GM10266 (cell line): ENCODE measurements around the gene RAB6B.
"Not testable (repeated sequence)": the region's sequence is repeated elsewhere in the genome, so short reads cannot be mapped to it uniquely, and the experiment has no call there.

Experiments
- DNase-seq: peaks from one replicate; pipeline ENCODE4 v3.0.0; 2012; ENCODE audit errors: extremely low spot score
- CTCF ChIP-seq: IDR thresholded peaks from 2 replicates; pipeline ENCODE4 v1.5.1; 2012; ENCODE audit warnings: mild to moderate bottlenecking, low read depth; ENCODE audit not compliant: control insufficient read depth, insufficient read depth; ENCODE audit errors: missing control alignments

RAB6B gene

DNA sequence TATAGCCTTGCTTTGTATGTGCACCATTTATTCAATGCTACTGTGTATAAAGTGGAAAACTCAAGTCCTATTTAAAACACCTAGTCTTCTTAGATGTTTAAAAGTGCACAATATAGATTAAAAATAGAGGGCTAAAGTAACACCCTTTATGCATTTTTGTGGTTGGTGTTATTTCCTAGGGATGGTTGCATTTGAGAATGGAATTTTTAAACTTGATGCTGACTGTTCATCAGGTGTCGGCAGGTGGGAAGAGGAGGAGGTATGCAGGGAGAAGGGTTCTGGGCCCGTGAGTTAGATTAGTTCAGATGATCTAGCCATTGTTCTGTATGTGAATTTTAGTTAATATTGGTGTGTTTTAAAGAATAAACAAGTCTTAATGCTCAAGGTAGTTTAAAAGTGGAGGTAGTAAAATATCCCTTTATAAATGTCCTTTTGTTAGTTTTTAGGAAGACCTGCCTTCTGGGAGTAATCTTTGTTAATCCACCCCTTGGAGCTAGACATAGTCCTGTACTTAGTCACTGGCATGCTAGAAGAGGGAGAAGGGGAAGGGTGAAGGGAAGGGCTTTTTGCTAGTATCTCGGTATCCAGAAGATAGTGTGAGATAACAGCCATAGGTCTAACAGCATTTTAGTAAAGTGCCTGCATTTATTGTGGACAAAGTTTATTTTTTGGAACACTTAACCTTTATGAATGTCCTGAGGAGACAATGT lies 98.1 kb downstream of the RAB6B start:
- DNase-seq, result no peak
- TF ChIP-seq CTCF, result no peak

- no peak for TF ChIP-seq CTCF
- DNase-seq, result no peak
These were observed 103.4 kb downstream of the RAB6B start for GRCh38 chr3:133792171-133792763.

DNA sequence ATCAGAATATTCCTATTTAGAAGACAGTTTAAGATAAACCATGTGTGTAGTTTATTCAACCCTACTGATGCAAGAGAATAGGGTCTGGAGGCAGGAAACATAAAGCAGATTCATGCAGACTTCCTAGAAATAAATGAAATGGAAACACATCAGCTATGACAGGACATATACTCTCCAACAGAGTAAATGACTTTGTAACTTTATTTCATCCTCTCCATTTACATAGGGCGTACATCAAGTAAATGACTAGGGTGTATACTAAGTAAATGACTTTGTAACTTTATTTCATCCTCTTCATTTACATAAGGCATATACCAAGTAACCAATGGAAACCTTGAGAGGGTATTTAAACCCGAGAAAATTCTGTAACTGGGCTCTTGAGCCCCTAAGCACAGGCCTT lies 107.7 kb downstream of the RAB6B start:
- no peak for DNase-seq
- no peak for TF ChIP-seq CTCF

- no peak for TF ChIP-seq CTCF
- no peak for DNase-seq
These were observed 111.9 kb downstream of the RAB6B start for GRCh38 chr3:133783762-133784161.

- no peak for TF ChIP-seq CTCF
- no peak for DNase-seq
These were observed 113.2 kb downstream of the RAB6B start for GRCh38 chr3:133782454-133782853.

DNA sequence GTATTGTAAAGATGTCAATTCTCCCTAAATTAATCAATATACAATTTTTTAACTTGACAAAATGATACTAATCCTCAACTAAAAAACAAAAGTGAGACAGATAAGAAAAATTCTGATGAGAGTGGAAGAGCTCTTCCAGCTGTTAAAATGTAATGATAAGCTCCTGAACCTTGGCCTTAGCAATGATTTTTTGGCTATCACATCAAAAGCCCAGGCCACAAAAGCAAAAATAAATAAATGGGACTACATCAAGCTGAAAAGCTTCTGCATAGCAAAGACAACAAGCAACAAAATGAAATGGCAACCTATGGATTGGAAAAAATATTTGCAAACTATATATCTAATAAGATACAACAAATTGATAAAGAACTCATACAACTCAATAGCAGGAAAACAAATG lies 114.1 kb downstream of the RAB6B start:
- TF ChIP-seq CTCF, result no peak
- no peak for DNase-seq

DNA sequence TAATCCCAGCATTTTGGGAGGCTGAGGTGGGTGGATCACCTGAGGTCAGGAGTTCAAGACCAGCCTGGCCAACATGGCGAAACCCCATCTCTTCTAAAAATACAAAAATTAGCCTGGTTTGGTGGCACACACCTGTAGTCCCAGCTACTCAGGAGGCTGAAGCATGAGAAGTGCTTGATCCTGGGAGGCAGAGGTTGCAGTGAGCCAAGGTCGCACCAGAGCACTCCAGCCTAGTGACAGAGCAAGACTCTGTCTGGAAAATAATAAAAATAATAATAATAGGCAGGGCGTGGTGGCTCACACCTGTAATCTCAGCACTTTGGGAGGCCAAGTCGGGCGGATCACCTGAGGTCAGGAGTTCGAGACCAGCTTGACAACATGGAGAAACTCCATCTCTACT lies 114.9 kb downstream of the RAB6B start:
- DNase-seq, result not testable (repeated sequence)

DNA sequence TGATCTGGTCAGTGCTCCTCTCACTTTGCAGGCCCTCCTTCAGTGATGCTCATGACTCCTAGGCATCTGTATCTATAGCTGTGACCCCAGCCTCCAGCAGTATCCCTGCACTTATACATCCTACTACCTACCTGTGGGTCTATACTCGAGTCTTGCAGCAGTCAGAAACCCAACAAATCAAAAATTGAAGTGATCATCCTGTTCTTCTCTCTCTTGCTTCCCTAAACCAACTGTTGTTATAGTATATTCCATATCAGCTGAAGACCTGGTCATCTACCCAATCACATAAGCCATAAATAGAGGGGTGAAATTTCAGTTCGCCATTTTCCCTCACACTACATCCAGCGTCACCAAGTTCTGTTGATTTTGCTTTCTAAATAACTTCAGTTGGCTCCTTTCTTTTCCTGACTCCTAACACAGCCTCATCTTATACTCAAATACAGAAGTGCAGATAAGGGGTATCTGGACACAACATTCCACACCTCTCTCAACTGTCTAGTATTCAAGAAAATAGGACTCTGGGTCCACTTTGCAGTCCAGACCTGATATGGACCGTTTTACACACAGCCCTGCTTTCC lies 116.0 kb downstream of the RAB6B start:
- TF ChIP-seq CTCF, result no peak
- no peak for DNase-seq
